ENCODE results near the gene ST6GALNAC3.

The ST6GALNAC3 gene

GRCh38 chr1:76471536-76471935, 397.0 kb downstream of the ST6GALNAC3 start:
- no peaks in the 10 kb centered on the region for H3K4me1 ChIP-seq (ENCODE audit: insufficient read depth, poor library complexity, severe bottlenecking)
- H3K27ac ChIP-seq (ENCODE audit: poor library complexity, severe bottlenecking), result no peak overlapping the region
- no peak overlapping the region for H3K4me3 ChIP-seq (ENCODE audit: severe bottlenecking)
- H3K9me3 ChIP-seq (ENCODE audit: severe bottlenecking), result no peaks in the 10 kb centered on the region
- no peaks in the 10 kb centered on the region for H3K27me3 ChIP-seq (ENCODE audit: insufficient read depth, poor library complexity, severe bottlenecking)
- ATAC-seq (ENCODE audit: low read depth) (no peak), DNase-seq (ENCODE audit: low spot score) (no peak)
- TF ChIP-seq CTCF (IDR thresholded peaks at IDR 0.05; ENCODE audit: poor library complexity, severe bottlenecking), result no peak
- no peaks in the 10 kb centered on the region for H3K36me3 ChIP-seq (ENCODE audit: low read depth)

DNA sequence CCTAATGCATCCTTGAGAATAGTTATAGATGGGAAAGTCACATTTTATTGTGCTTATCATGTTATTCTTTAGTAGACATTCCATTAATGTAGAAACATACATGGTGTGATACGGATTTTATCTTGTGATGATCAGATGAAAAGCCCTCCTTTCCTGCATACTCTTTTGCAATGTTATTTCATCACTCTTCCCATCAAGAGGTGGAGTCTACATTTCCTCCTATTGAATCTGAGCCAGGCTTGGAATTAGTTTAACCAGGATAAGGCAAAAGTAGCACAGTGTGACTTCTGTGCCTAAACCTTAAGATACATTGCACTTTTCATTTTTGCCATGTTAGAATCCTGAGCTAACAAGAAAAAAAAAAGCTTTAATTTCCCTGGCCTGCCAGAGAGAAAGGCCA, 399.0 kb downstream of the ST6GALNAC3 start:
- Histone ChIP-seq H3K9me3 (ENCODE audit: severe bottlenecking) (no peaks in the 10 kb centered on the region), H3K4me3 (ENCODE audit: severe bottlenecking) (no peak overlapping the region), H3K27ac (ENCODE audit: poor library complexity, severe bottlenecking) (no peak overlapping the region), H3K4me1 (ENCODE audit: insufficient read depth, poor library complexity, severe bottlenecking) (no peaks in the 10 kb centered on the region), H3K36me3 (ENCODE audit: low read depth) (no peaks in the 10 kb centered on the region), H3K27me3 (ENCODE audit: insufficient read depth, poor library complexity, severe bottlenecking) (no peaks in the 10 kb centered on the region)
- no peak for TF ChIP-seq CTCF (IDR thresholded peaks at IDR 0.05; ENCODE audit: poor library complexity, severe bottlenecking)
- DNase-seq (ENCODE audit: low spot score) (no peak), ATAC-seq (ENCODE audit: low read depth) (no peak)

GRCh38 chr1:76474922-76475321, 400.4 kb downstream of the ST6GALNAC3 start:
- Histone ChIP-seq H3K27me3 (ENCODE audit: insufficient read depth, poor library complexity, severe bottlenecking) (no peaks in the 10 kb centered on the region), H3K4me3 (ENCODE audit: severe bottlenecking) (no peak overlapping the region), H3K27ac (ENCODE audit: poor library complexity, severe bottlenecking) (no peak overlapping the region), H3K36me3 (ENCODE audit: low read depth) (no peaks in the 10 kb centered on the region), H3K9me3 (ENCODE audit: severe bottlenecking) (no peaks in the 10 kb centered on the region), H3K4me1 (ENCODE audit: insufficient read depth, poor library complexity, severe bottlenecking) (no peaks in the 10 kb centered on the region)
- ATAC-seq (ENCODE audit: low read depth) (no peak), DNase-seq (ENCODE audit: low spot score) (no peak)
- no peak for TF ChIP-seq CTCF (IDR thresholded peaks at IDR 0.05; ENCODE audit: poor library complexity, severe bottlenecking)

DNA sequence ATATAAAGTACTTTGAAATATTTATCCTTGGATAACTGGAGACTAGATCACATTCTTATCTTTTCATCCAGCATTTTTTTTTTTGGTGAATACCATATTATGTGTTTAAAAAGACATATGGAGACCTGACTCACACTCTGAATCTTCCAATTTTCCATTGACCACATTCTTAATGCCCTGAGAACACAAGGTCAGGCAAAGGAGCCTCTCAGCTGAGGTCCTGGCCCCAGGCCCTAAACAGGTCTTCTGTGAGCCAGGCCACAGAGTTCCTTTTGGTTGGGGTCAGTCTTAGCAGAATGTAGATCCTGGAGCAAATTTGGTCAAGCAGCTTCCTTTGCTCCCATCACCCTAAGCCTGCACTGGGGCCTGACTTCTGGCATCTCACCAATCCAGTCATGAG, 402.6 kb downstream of the ST6GALNAC3 start:
- ATAC-seq (ENCODE audit: low read depth) (no peak), DNase-seq (ENCODE audit: low spot score) (no peak)
- no peak overlapping the region for H3K27ac ChIP-seq (ENCODE audit: poor library complexity, severe bottlenecking)
- H3K4me3 ChIP-seq (ENCODE audit: severe bottlenecking), result no peak overlapping the region
- H3K9me3 ChIP-seq (ENCODE audit: severe bottlenecking), result no peaks in the 10 kb centered on the region
- TF ChIP-seq CTCF (IDR thresholded peaks at IDR 0.05; ENCODE audit: poor library complexity, severe bottlenecking), result no peak
- no peaks in the 10 kb centered on the region for H3K4me1 ChIP-seq (ENCODE audit: insufficient read depth, poor library complexity, severe bottlenecking)
- no peaks in the 10 kb centered on the region for H3K27me3 ChIP-seq (ENCODE audit: insufficient read depth, poor library complexity, severe bottlenecking)
- no peaks in the 10 kb centered on the region for H3K36me3 ChIP-seq (ENCODE audit: low read depth)

- DNase-seq (ENCODE audit: low spot score), result no peak
- TF ChIP-seq CTCF (IDR thresholded peaks at IDR 0.05; ENCODE audit: poor library complexity, severe bottlenecking), result no peak
Observed at GRCh38 chr1:76480827-76481226, 406.3 kb downstream of the ST6GALNAC3 start.

More at GRCh38 chr1:76480827-76481226, 406.3 kb downstream of the ST6GALNAC3 start:
- Histone ChIP-seq H3K4me3 (ENCODE audit: severe bottlenecking) (no peak overlapping the region), H3K9me3 (ENCODE audit: severe bottlenecking) (no peaks in the 10 kb centered on the region), H3K27ac (ENCODE audit: poor library complexity, severe bottlenecking) (no peak overlapping the region), H3K27me3 (ENCODE audit: insufficient read depth, poor library complexity, severe bottlenecking) (no peaks in the 10 kb centered on the region), H3K36me3 (ENCODE audit: low read depth) (no peaks in the 10 kb centered on the region), H3K4me1 (ENCODE audit: insufficient read depth, poor library complexity, severe bottlenecking) (no peaks in the 10 kb centered on the region)
- ATAC-seq (ENCODE audit: low read depth), result no peak
